Spleen (tissue), 7 donors: ENCODE measurements around the gene NUDT7.

ENCODE experiments used
- CTCF ChIP-seq, 11 experiments: fragments of 200-600 bp in 7 of 11; fragments of 450-650 bp in 4 of 11; sonication (generic) in 4 of 11; IDR thresholded peaks in 8 of 11; conservative IDR thresholded peaks in 3 of 11; 1 replicate in 7 of 11; 2 replicates in 4 of 11; pipeline versions ENCODE4 v1.4.0 to v1.8.0; 2016 to 2021; ENCODE audit warnings: antibody characterized with exemption in 11 of 11, inconsistent platforms in 4 of 11, mild to moderate bottlenecking in 1 of 11
- POLR2A ChIP-seq, 3 donors: fragments of 450-650 bp; IDR thresholded peaks; one replicate each; pipeline ENCODE4 v1.5.1; 2017; ENCODE audit warnings: antibody characterized with exemption in 3 of 3, mild to moderate bottlenecking in 1 of 3
- donor health status: DM: no; HTN: no; CAD: no; lungs with moderate emphysema.
- donor health status: DM: no; HTN: no; CAD: no.
- donor health status: DM: no; HTN: no; CAD: no.

- TF ChIP-seq CTCF (IDR thresholded peaks at IDR 0.05 in 8 of 11, conservative IDR thresholded peaks at IDR 0.05 in 3 of 11) (no peak), POLR2A (IDR thresholded peaks at IDR 0.05) (no peak)
Observed at GRCh38 chr16:77679901-77680300, 42.4 kb upstream of the NUDT7 start.
